GM19372 (cell line): ENCODE data around the gene CMSS1.
"Not testable (repeated sequence)": the region's sequence is repeated elsewhere in the genome, so short reads cannot be mapped to it uniquely, and the experiment has no call there.

Experiments used
- ATAC-seq: cut with Tn5 transposase; IDR thresholded peaks from one replicate; pipeline ENCODE4 v1.9.1; 2021; ENCODE audit warnings: mild to moderate bottlenecking, low read depth, moderate library complexity; ENCODE audit not compliant: unreplicated experiment

CMSS1 gene

DNA sequence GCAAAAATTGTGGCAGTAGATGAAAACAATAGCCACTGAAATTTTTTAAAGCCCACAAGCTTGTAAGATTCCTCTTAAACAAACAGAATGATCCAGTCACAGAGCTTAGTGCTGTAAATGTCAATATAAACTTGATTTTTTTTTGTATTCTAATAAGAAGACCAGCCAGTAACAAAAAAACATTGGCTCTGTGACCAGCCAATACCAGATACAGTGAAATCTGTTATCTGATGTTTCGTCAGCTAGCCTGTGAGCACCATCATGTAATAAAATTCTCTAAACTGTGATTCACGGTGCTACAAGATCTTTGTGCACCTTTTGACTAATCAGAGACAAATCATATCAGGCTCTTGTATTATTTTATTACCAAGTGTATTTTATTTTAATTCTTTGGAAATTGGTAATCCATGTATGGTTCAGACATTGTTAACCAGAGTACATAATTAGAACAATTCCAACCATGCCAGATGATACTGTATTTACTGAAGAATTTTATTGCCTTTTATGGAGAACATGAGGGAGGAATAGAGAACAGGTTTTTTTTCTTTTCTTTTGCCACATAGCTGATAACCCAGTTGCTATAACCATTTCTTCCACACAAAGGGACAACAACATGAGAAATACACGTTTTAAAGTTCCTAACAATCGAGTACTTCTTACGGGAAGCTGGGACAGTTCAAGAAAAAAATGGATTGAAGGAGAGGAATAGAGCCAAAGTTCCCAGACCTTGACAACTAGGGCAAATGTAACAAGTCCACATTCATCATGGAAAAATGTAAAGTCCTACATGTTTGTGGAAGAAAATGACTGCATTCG, 224.7 kb downstream of the CMSS1 start:
- no peak for ATAC-seq

DNA sequence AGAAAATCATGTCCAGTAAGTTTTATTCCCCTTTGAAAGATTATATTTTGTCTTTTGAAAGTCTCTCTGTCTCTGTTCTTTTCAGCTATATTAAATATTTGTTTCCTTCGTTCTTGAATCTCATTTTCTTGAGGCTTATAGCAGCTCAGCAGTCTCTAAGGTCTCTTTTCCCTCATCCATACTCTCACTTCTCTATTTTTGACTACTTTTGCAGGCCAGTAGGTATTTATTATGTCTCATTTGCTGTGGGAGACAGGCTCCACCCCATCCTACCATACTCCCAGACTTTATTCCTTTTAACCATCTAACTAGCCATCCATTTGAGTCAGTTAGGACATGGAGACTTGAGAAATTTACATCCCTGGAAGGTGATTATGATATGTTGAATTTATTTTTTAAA, 225.6 kb downstream of the CMSS1 start:
- ATAC-seq: no peak

DNA sequence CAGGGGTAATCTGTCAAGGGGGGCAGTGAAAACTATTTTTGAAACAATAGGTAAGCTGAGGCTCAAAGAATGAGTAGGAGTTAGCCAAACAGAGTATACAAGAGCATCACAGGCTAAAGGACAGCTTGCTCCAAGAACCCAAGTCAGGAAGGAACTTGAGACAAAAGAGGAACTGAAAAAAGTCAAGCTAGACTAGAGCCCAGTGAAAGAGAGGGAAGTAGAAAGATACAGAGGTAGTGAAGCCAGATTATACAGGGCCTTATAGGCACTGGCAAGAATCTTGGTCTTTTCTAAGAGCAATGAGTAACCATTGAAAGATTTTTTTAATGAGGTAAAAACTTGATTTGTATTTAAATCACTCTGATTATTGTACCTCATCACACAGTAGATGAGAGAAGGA, 226.7 kb downstream of the CMSS1 start:
- ATAC-seq: peak; percentile 85

DNA sequence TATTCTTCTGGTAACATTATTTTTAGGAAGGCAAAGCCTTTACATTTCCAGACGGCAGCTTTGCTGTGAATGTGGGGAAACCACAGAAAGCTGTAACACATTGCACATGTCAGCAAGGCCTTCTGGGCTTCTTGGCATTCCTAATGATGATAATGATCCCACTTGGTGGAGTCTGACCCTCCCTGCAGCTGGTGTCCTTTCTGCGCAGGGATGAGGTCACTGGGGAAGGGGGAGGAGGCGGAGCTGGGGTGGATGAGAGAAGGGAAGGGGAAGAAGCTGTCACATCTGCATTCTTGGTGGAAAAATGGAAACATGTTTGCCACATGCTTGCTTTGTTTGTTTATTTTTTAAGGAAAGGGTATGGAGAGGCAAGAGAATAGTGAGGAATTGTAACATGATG, 228.0 kb downstream of the CMSS1 start:
- no peak for ATAC-seq

DNA sequence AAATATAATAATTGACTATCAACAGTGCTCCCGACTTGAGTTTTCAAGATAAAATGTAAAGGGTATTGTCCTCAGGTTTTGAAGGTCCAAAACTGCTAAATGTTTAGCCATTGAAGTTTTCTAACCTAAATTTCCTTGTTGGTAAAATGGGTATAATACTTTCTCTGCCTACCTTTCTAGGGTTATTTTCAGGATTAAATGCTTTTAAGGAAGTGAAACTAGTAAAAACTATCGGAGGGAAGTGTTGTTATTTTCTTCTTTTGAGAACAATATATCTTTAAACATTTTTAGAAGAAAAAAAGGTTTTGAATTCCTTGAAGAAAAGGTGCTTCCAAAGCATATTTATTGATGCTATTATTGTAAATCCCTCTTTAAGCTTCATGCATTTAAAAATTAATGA, 229.3 kb downstream of the CMSS1 start:
- no peak for ATAC-seq

DNA sequence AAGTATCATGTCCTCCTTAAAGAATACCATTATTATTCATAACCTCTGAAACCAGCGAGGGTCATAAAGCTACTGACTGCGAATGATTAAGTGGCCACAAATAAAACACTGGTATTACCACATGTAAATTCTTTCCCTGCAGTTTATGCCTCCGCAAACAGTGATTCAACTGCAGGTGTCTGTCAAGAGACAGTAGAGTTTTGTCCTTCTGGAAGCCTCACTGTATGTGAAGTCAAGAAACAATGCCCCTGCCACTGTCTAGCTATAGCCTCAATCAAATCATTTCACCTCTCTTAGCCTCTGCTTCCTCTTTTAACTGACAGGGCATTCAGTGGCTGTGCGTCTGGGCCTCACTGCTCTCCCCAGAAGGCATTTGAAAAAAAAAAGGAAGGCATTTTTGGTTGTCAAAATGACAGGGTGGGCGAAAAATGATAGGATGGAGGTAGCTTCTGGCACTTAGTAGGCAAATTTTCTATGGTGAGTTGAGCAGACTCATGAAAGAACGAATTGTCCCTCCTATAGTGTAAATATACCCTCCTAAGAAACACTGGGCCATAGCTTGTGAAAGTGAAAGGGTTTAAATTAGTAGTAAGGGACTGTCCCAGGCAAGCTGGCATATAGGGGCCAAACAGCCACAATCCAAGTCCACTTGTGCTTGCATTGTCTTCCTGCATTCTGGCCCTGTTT, 229.9 kb downstream of the CMSS1 start:
- peak; percentile 66 for ATAC-seq

DNA sequence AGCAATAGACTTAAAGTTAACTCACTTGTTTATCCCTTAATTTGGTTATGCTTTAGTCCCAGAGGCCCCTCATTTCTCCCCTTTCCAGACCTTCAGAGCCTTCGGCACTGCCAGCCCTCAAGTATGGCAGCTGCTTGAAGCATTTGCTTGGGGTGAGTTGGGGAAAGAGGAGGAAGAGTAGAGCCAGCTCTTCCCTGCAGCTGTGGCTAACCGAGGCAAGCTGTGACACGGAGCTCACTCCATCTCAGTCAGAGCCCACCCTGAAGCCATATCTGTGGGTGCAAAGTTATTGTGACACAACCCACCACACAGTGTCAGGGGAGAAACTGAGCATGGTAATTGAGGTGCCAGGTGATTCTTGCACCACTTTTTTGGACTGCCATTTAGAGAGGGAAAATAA, 230.6 kb downstream of the CMSS1 start:
- no peak for ATAC-seq

DNA sequence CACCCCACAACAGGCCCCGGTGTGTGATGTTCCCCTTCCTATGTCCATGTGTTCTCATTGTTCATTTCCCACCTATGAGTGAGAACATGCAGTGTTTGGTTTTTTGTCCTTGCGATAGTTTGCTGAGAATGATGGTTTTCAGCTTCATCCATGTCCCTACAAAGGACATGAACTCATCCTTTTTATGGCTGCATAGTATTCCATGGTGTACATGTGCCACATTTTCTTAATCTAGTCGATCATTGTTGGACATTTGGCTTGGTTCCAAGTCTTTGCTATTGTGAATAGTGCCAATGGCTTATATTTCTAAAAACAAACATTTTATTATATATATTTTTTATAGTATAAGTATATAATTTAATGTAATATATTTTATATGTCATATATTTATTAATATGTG, 233.9 kb downstream of the CMSS1 start:
- not testable (repeated sequence) for ATAC-seq

DNA sequence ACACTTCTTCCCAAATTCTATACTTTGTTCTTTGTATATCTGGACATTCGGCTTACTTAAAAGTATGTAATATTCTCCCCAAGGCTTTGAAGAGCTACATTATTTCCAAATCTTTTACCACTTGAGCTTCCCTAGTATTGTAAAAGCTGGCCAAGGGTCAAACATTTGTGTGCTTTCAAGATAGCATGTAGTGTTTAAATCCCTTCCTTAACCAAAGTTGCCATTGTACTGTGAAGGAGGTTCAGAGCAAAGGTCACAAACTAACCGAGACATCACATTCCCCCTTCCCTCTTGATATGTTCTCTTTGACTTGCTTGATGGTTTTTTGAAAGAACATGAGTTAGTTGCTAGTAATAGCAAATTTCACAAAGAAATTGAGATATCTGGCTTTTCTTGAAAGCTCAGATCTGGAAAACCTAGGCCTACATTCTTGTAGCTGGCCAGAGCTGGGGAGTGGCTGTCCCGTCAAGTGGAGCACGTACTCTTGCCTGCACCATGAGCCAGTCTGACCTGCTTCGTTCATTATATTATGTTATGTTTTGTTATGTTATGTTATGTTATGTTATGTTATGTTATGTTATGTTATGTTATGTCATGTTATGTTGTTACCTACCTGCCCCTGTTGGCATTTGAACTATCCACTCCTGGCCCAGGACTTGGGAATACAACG, 236.4 kb downstream of the CMSS1 start:
- ATAC-seq: no peak

DNA sequence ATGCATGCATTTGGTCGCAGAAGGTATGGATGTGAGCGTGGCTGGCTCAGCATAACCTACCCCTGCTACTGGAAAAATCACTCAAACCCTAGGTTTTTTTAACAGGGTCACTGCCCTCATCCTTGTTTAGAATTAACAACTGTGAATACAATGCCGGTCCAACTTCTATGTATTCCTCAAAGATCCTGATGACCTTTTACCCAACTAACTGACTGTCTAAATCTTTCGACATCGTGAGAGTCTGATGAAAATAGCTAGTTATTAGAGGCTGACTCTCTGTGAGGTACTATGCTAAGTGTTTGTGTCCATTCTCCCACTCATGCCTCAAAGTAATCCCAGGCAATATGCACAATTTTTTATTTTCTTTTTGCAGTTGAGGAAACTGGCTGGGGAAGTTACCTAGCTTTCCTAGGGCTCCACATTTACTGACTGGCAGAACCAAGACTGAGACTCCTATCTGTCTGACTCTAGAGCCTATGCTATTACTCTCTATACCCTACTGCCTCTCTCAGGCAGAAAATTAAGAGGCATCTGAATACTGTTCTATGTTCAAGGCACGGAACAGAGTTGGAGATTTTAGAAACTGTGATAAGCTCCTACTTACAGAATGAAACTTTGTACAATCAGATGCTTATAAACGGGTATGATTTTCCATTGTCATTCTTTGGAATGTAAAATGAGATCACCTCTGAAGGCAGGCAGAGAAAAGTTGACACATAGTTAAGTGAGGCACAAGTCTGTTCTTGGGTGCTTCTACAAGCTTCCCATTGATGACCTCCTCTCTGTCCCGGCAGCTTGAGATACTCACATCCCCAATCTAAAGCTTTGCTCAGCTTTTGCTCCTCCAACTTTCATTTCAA, 240.3 kb downstream of the CMSS1 start:
- no peak for ATAC-seq

DNA sequence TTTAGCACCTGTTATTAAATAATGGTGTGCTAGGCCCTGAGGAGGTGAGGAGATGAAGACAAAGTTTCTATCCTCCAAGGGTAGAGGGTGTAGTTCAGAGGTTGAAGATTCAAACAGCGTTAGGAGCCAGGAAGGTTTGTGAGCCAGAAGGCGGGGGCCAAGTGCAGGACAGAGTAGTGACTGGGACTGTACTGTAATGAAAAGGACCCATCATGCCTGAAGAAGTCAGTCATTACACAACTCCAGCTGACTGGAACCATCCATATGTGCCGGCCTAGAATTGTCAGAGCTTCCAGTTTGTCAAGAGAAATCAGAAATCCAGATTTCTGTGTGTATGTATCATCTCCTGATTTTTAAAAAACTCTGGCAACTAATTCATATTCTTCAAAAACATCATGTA, 241.8 kb downstream of the CMSS1 start:
- ATAC-seq: no peak

DNA sequence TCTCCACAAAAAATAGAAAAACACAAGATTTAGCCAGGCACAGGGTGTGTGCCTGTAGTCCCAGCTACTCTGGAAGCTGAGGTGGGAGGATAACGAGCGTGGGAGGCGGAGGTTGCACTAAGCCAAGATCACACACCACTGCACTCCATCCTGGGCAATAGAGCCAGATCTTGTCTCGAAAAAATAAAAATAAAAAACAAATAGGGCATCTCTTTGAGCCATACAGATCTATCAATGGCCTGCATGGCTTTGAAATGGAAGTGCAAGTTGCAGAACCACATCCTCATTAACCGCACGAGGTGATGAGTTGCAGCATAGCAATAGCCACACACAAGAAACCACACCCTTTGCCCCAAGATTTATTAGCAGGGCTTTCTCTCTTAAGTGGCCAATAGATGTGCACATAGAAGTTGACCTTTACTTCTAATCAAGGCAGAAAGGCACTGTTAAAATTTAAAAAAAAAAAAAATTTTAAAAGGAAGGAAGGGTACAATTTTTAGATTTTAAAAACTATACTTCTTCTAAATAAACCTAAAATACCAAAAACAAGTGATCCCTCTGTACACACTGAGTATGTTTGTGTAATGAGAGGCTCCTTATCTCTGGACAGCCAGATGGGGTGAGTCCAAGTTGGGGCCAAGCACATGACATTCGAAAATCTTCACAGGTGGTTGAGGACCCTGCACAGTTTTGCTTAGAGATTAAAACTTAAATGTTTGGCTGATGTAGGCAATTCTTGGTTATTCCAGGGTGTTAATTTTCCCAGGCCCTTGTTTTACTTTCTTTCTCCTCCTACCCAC, 243.2 kb downstream of the CMSS1 start:
- ATAC-seq: peak; percentile 85

DNA sequence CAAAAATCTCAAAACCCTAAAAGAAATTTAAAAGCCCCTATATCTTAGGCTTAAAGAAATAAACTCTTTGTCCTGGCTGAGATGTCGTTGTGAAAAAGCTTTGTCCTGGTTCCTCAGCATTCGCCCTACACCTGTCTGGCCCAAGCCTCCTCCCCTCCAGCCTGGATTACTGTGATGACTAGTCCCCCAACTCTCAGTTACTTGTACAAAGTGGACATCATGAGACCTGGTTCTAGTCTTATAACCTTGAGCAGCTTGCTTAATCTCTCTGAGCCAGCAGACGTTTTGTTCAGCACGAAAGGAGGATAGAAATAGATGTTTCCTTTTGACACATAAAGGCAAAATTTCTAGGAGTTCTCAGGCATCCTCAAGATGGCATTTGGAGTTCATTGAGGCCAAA, 245.0 kb downstream of the CMSS1 start:
- no peak for ATAC-seq

DNA sequence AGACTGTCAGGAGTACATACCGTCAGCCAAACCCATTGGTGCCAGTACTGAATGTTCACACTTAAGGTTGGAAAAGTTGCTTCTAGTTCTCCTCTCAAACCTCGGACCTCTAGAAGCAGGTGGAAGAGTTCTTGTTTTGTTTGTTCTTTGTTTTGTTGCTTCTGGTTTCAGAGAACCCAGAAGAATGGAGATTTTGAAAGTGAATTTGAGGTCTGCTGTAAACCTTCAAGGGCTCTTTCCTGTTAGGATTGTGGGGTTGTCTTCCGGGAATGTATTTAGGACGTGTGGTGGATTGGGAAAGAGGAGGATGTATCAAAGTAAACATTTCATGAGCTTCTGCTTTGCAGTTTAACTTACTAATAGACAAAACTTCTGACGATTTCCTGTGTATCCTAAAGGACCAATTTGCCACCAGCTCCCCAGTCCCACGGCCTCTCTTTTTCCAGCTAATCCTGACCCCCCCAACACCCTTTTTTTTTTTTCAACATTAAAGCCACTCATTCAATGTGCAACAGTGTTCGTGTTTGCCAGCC, 246.3 kb downstream of the CMSS1 start:
- no peak for ATAC-seq

DNA sequence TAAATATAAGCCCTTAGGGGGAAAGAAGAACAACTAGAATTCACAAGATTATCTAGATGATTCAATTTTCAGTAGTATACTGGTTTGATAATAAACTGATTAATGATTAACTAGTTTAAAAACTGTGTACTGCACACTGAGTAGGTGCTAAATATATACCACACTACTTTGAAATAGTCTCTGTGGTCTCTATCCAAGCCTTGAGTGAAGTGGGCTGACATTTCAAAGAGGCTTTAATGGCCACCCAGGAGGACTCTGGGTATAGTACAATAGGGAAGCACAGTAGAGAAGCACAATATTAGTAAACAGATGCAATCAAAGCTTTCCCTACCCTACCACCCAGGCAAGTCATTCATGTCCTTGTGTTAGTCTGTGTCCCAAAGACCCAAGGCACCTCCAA, 249.9 kb downstream of the CMSS1 start:
- ATAC-seq: no peak

DNA sequence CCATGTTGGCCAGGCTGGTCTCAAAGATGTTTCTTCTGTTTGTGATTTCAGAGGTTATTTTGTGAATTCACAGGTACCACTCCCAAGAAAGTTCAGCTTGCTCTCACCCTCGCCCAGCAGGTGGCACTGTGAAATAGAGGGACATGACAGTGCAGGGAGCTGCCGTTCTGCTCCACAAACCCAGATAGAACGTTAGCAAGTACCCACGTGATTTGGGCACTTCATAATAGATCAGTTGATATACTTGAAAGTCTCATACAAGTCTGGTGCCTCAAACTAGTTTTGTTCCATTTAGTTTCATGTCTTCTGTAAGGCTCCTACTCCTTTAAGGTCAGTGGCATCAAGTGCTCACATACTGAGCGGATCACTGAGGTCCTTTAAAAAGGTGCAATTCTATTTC, 251.2 kb downstream of the CMSS1 start:
- peak; percentile 69 for ATAC-seq

DNA sequence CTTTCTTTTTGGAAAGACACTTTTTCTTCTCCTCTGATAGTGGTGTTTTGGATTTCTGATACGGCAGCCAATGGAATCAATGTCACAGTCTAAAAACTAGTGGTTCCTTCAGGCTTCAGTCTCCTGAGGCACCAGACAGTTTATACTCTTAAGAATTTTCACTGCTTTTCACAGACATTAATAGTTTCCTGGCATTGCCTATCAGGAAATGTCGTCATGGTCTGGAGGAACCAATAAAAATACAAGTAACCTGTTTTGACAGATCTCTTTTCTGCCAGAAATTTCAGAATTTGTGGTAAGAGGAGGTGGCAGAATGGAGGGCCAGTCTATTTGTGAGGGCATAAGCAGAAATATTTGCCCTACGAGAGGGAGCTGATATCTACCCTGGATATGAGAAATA, 251.8 kb downstream of the CMSS1 start:
- ATAC-seq: no peak

DNA sequence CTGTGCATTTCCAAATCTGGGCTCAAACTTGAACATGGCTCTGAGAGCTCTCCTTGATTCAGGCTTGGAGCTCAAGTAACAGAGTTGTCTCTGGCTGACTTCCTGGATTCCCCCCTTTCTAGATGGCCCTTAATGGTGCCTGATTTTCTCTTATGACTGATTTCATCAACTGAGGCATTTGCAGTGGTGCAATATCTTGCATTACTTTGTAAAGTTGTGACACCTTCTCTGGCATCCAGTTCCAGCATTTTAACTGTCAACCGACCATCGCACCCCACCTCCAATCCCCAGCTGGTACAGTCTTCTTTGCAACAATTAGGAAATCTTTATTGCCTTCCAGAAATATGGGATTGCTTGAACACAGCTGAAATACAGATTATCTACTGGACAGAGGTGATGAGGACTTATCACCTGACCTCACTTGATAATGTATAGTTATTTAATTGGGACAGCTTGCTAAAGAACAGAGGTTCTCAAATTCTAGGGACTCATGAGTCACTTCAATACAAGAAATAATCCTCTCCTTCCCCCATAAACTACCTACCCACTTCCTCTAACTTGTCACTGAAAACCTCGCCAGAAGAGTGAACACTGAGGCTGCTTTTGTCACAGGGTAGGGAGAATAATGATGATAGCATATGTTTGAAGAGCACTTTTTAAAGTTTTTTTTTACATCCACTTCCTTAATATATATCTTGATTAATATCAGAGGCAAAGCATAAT, 254.8 kb downstream of the CMSS1 start:
- ATAC-seq: peak; percentile 41
